Dendritic cell treated with granulocyte-macrophage colony-stimulating factor and Interleukin-4, amounts not matched to agents 40 ng/mL and 50 ng/mL, for 4 days (primary cell): ENCODE data around the gene OLFML3.
"Not testable (repeated sequence)": the region's sequence is repeated elsewhere in the genome, so short reads cannot be mapped to it uniquely, and the experiment has no call there.

Experiments used
- H3K27ac Mint-ChIP-seq: one replicate; pipeline ENCODE4 v1.8.0; 2022; ENCODE audit warnings: mild to moderate bottlenecking, mixed read lengths
- H3K27me3 Mint-ChIP-seq: one replicate; pipeline ENCODE4 v1.8.0; 2022; ENCODE audit warnings: mild to moderate bottlenecking, mixed read lengths
- H3K36me3 Mint-ChIP-seq: one replicate; pipeline ENCODE4 v1.8.0; 2022; ENCODE audit warnings: low read depth, mixed read lengths
- H3K4me1 Mint-ChIP-seq: one replicate; pipeline ENCODE4 v1.8.0; 2022; ENCODE audit warnings: low read depth, mixed read lengths
- H3K4me3 Mint-ChIP-seq: one replicate; pipeline ENCODE4 v1.8.0; 2022; ENCODE audit warnings: mild to moderate bottlenecking, moderate library complexity, mixed read lengths
- H3K9me3 Mint-ChIP-seq: one replicate; pipeline ENCODE4 v1.8.0; 2022; ENCODE audit warnings: mixed read lengths
- intact Hi-C: fragments of 100-400 bp; cut with micrococcal nuclease; formaldehyde crosslinking; loops from one replicate; pipeline ENCODE4 v1.15.0; 2022

The OLFML3 gene

DNA sequence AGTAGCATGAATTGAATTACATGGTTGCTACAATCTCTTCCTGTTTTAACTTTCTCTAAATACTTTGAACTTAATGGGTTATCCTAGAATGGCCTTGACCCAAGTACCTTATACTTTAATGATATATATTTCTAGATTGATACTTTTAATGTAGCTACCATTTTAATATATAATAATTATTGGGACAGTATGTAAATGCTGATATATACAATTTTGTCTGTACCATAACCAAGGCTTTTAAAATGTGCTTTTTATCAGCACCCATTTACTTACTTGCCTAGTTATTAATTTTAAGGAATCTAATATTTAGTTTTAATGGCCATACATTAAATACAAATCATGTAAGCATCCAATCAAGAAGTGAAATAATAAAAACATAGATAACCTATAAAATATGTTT is 36.7 kb upstream of the OLFML3 start:
- peaks cover 75% of the 10 kb centered on the region for H3K4me1 Mint-ChIP-seq
- no peaks in the 10 kb centered on the region for H3K9me3 Mint-ChIP-seq
- no peak overlapping the region for H3K27ac Mint-ChIP-seq
- intact Hi-C loops: no loop called here
- no peak overlapping the region for H3K4me3 Mint-ChIP-seq
- H3K36me3 Mint-ChIP-seq: peaks cover 72% of the 10 kb centered on the region
- H3K27me3 Mint-ChIP-seq: no peaks in the 10 kb centered on the region

DNA sequence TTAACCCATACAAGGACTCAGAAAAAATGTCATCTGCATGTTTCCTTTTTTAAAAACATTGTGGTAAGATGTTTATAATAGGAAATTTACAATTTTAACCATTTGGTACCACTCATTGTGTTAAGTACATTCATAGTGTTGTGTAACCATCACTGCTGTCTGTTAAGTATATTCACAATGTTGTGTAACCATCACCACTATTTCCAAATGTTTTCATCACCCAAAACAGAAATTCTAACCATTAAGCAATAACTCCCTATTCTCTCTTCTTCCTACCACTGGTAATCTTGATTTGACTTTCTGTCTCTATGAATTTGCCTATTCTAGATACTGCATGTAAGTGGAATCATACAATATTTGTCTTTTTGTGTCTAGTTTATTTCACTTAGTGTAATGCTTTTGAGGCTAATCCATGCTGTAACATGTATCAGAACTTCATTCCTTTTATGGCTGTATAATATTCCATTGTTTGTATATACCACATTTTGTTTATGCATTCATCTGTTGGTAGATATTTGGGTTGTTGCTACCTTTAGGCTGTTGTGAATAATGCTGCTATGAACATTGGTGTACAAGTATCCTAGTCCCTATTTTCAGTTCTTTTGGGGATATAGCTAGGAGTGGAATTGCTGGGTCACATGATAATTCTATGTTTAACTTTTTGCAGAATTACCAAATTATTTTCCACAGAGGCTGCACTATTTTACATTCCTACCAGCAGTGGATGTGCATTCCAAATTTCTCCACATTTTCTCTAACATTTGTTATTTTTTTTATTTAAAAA is 36.1 kb upstream of the OLFML3 start:
- Mint-ChIP-seq H3K4me3 (no peak overlapping the region), H3K27ac (no peak overlapping the region), H3K27me3 (no peaks in the 10 kb centered on the region), H3K36me3 (peaks cover 66% of the 10 kb centered on the region), H3K4me1 (peaks cover 73% of the 10 kb centered on the region), H3K9me3 (no peaks in the 10 kb centered on the region)
- intact Hi-C loops: no loop called here

DNA sequence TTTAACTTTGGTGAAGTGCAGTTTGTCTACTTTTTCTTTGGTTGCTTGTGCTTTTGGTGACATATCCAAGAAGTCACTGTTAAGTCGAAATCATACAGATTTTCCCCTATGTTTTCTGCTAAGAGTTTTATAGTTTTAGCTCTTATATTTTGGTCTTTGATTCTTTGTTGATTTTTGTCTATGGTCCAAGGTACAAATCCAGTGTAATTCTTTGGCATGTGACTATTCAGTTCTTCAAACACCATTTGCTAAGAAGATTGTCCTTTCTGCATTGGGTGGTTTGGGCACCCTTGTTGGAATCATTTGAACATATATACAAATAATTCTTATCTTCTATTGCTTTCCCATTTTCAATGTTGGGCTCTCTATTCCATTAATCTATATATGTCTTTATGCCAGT is 33.9 kb upstream of the OLFML3 start:
- Mint-ChIP-seq H3K36me3 (peaks cover 68% of the 10 kb centered on the region), H3K4me3 (no peak overlapping the region), H3K4me1 (peaks cover 52% of the 10 kb centered on the region), H3K9me3 (no peaks in the 10 kb centered on the region), H3K27me3 (no peaks in the 10 kb centered on the region), H3K27ac (no peak overlapping the region)
- intact Hi-C loops: no loop called here

DNA sequence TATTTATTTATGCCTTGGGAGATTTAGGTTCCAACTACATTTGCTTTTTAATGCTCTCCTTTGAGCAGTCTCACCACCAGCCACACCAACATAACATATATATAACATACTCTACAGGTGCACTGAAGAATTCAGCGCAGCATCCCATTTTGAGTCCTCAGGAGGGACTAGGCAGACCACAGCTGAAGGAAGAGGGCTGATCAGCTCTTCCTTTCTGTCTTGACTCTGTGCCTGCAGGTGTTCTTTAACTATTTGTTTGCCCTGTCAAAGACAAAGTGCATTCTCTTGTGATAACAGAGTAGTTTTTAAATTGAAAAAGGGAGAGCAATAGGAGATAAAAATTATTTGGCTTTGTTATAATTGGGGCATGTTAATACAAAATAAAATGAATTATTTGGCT is 33.2 kb upstream of the OLFML3 start:
- Mint-ChIP-seq H3K27ac (no peak overlapping the region), H3K4me1 (peaks cover 45% of the 10 kb centered on the region), H3K4me3 (no peak overlapping the region), H3K27me3 (no peaks in the 10 kb centered on the region), H3K9me3 (no peaks in the 10 kb centered on the region), H3K36me3 (peaks cover 60% of the 10 kb centered on the region)
- intact Hi-C loops: no loop called here

DNA sequence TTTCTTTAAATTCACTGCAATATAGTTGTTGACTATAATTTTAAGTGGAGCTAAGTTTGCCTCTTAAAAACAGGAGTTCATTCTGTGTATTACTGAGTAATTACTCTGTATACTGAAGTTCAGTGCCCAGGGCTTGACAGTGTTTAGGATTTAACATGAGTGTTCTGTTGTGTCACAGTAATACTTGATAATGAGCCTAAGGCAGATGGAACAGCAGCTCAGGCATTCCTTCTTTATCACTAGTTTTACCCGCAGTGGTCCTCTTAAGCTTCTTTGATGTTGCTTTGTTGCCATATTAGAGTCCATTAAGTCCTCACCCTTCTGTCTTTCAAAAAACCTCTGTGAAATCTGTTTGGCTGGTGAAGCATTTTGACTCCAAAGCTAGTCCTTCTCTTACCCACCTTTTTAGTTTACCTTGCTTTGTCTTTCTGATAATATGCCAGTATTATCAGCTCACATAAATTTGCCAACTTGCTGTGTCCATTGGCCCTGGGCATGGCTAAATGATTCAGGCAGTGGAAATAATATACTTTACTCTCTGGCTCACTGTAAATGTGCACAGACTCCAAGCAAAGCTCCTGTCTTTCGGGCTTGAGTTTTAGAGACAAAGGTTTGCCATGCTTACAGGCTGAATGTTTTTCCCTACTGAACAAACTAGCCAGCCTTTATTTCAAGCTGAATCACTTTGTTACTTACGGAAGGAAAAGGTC is 32.4 kb upstream of the OLFML3 start:
- H3K36me3 Mint-ChIP-seq: peaks cover 53% of the 10 kb centered on the region

DNA sequence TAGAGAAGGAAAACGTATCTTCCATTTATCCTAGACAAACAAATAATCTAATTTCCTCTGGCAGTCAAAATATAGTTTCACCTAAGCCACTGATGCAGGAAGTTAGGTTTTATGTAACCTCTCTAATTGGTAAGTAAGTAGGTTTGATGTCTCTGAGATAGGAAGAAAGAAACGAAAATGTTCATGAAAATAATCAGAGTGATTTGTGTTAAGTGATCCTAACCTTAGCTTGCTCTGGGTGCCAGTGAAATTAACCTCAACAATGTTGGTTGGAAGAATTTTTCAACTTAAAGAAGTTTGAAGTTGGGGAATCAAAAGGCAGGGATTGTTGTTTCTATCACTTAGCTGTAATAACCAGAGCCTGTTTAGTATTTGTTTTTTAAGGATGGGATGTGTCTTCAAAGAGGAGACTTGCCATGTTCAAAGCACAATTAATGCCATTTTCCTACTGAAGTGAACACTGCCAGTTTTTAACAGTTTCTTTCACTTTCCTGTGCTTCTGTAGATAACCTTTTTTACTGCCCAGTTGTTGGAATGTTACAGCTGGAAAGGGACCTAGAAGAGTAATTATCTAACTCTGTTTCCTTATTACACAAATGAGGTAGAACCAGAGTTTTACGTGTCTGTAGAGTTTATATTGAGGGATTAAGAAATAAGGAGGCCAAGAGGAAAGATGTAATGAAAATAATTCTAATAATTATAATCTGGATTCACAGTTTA is 31.7 kb upstream of the OLFML3 start:
- Mint-ChIP-seq H3K4me3 (no peak overlapping the region), H3K27ac (no peak overlapping the region), H3K9me3 (no peaks in the 10 kb centered on the region), H3K4me1 (peaks cover 40% of the 10 kb centered on the region), H3K27me3 (no peaks in the 10 kb centered on the region), H3K36me3 (peaks cover 46% of the 10 kb centered on the region)
- intact Hi-C loops: no loop called here

More for the DNA sequence above, 32.4 kb upstream of the OLFML3 start:
- Mint-ChIP-seq H3K4me1 (peaks cover 45% of the 10 kb centered on the region), H3K4me3 (no peak overlapping the region), H3K27me3 (no peaks in the 10 kb centered on the region), H3K27ac (no peak overlapping the region), H3K9me3 (no peaks in the 10 kb centered on the region)
- intact Hi-C loops: no loop called here

DNA sequence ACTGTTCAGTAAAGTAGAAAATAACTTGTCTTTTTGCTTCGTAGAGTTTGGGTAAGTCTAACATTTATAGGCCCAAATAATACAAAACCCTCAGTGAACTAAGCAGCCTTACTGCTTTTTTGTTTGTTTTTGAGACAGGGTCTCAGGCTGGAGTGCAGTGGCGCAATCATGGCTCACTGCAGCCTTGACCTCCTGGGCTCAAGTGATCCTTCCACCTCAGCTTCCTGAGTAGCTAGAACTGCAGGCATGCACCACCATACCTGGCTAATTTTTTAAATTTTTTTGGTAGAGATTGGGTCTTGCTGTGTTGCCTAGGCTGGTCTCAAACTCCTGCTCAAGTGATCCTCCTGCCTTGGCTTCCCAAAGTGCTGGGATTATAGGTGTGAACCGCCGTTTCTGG is 31.1 kb upstream of the OLFML3 start:
- H3K27ac Mint-ChIP-seq, H3K4me3 Mint-ChIP-seq, H3K9me3 Mint-ChIP-seq, intact Hi-C loops, H3K27me3 Mint-ChIP-seq: not testable (repeated sequence)
- H3K4me1 Mint-ChIP-seq: peaks cover 37% of the 10 kb centered on the region
- H3K36me3 Mint-ChIP-seq: peaks cover 42% of the 10 kb centered on the region

DNA sequence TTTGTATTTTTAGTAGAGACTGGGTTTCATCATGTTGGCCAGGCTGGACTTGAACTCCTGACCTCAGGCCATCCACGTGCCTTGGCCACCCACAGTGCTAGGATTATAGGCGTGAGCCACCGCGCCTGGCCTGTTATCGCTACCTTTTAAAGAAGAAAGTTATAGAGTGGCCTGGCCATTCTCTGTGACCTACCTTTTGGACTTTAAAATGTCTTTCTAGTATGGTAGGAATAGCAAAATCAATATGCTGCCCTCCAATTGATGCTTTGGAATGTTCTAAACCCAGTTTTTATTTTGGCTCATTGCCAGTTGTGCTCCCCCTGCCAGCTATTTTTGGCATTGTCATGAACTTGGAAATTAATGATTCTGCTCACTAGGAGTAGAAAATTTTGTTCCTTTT is 30.3 kb upstream of the OLFML3 start:
- peaks cover 42% of the 10 kb centered on the region for H3K4me1 Mint-ChIP-seq

DNA sequence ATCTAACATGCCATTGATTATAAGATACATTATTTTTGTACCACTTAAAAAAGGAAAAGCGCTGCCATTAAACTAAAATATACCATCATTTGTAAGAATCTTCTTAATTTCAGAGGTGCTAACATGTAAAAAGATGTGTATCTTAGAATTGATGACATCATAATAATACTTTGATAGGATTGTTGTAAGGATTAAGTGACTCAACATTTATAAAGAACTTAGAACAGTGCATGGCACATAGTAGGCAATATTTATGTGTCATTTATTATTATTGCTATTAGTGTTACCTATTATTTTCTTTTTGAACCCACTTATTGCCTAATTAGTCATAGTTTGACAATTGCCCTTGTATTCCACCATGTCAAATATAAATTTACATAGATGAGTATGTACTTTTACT is 28.4 kb upstream of the OLFML3 start:
- H3K4me3 Mint-ChIP-seq: no peak overlapping the region
- peaks cover 29% of the 10 kb centered on the region for H3K4me1 Mint-ChIP-seq
- intact Hi-C loops: no loop called here
- no peaks in the 10 kb centered on the region for H3K9me3 Mint-ChIP-seq
- no peak overlapping the region for H3K27ac Mint-ChIP-seq
- no peaks in the 10 kb centered on the region for H3K27me3 Mint-ChIP-seq
- H3K36me3 Mint-ChIP-seq: peaks cover 40% of the 10 kb centered on the region

More for the DNA sequence above, 30.3 kb upstream of the OLFML3 start:
- intact Hi-C loops: no loop called here
- H3K27me3 Mint-ChIP-seq: no peaks in the 10 kb centered on the region
- H3K9me3 Mint-ChIP-seq: no peaks in the 10 kb centered on the region
- no peak overlapping the region for H3K4me3 Mint-ChIP-seq
- no peak overlapping the region for H3K27ac Mint-ChIP-seq
- peaks cover 41% of the 10 kb centered on the region for H3K36me3 Mint-ChIP-seq

DNA sequence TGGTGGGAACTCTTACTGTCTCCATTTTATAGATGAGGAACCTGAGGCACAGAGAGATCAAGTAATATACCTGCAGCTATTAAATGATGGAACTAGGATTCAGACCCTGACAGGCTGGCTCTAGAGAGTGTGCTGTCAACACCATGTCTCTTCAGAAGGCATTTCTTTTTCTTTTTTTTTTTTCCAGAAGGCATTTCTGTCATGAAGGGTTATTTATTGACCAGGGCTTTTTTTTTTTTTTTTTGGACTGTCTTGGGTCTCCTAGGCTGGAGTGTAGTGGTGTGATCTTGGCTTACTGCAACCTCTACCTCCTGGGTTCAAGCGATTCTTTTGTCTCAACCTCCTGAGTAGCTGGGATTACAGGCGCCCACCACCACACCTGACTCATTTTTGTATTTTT is 27.6 kb upstream of the OLFML3 start:
- no peak overlapping the region for H3K4me3 Mint-ChIP-seq
- intact Hi-C loops: no loop called here
- H3K27me3 Mint-ChIP-seq: no peaks in the 10 kb centered on the region
- peaks cover 43% of the 10 kb centered on the region for H3K36me3 Mint-ChIP-seq
- H3K9me3 Mint-ChIP-seq: no peaks in the 10 kb centered on the region
- H3K4me1 Mint-ChIP-seq: peaks cover 21% of the 10 kb centered on the region
- no peak overlapping the region for H3K27ac Mint-ChIP-seq

DNA sequence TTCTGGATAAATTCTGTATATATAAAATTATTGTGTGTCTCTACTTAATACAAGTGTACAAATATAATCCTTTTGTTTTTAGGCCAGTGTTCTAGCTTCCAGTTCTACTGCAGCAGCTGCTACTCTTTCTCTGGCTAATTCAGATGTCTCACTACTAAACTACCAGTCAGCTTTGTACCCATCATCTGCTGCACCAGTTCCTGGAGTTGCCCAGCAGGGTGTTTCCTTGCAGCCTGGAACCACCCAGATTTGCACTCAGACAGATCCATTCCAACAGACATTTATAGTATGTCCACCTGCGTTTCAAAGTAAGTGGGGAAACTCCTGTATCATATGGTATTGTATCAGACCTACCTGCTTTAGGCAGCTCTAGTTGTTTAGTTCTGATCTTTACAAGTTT is 21.3 kb upstream of the OLFML3 start:
- peaks cover 8% of the 10 kb centered on the region for H3K4me1 Mint-ChIP-seq
- peaks cover 92% of the 10 kb centered on the region for H3K36me3 Mint-ChIP-seq
- H3K27ac Mint-ChIP-seq: no peak overlapping the region
- H3K9me3 Mint-ChIP-seq: no peaks in the 10 kb centered on the region
- no peaks in the 10 kb centered on the region for H3K27me3 Mint-ChIP-seq
- intact Hi-C loops: no loop called here
- H3K4me3 Mint-ChIP-seq: no peak overlapping the region

DNA sequence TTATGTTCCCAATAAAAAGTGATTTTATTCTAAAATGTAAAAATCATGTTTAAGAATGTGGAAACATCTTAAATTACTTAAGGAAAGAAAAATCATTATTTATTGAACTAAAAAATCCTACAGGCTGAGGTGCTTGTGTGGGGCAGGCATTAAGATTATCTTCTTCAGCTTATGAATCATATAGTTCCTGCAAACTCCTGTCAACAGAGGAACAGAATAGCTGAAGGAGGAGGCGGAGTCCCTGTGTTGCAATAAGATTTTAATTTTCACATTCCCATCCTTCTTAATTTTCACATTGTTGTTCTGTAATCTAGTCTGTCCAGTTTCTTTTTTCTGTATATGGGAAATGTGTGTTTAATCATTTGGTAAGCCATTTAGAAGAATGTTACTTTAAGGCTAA is 20.6 kb upstream of the OLFML3 start:
- Mint-ChIP-seq H3K36me3 (peaks cover 95% of the 10 kb centered on the region), H3K4me1 (peaks cover 3% of the 10 kb centered on the region), H3K27ac (no peak overlapping the region), H3K9me3 (no peaks in the 10 kb centered on the region), H3K4me3 (no peak overlapping the region), H3K27me3 (no peaks in the 10 kb centered on the region)
- intact Hi-C loops: no loop called here

DNA sequence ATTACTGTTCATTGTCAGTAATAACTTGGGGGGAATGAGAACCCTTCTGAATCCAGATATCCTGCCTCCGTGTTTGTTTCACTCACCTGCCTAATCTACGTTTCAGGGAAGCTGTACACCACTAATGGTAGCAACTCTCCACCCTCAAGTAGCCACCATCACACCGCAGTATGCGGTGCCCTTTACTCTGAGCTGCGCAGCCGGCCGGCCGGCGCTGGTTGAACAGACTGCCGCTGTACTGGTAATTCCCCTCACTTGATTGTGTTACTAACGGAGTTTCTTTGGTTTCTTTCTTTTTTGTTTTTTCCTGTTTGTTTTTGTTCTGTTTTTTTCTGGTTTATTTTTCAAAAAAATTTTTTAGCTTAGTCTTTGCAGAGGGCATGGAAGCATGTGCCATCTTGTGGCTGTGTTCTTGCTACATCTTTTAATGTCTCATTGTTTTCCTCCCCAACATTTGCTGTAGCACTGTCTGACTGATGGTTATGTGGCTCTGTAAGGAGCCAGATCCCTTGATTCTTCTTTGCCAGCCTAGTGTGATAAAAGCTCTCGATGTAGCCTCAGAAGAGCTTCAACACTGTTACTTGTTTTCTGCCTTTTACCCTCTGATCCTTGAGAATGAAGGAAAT is 15.9 kb upstream of the OLFML3 start:
- Mint-ChIP-seq H3K27ac (no peak overlapping the region), H3K36me3 (peaks cover 93% of the 10 kb centered on the region), H3K27me3 (no peaks in the 10 kb centered on the region), H3K4me3 (no peak overlapping the region), H3K4me1 (no peaks in the 10 kb centered on the region), H3K9me3 (no peaks in the 10 kb centered on the region)
- intact Hi-C loops: loop anchor here (10.0 kb wide), 1 partner anchor 839 kb away; no protein-coding TSS in a partner anchor
